HG02870 (cell line): ENCODE results near the gene PRDM16.

Source experiments
- ATAC-seq: cut with Tn5 transposase; IDR thresholded peaks from one replicate; pipeline ENCODE4 v1.9.1; 2021; ENCODE audit warnings: mild to moderate bottlenecking, moderate library complexity; ENCODE audit not compliant: unreplicated experiment

PRDM16 gene

DNA sequence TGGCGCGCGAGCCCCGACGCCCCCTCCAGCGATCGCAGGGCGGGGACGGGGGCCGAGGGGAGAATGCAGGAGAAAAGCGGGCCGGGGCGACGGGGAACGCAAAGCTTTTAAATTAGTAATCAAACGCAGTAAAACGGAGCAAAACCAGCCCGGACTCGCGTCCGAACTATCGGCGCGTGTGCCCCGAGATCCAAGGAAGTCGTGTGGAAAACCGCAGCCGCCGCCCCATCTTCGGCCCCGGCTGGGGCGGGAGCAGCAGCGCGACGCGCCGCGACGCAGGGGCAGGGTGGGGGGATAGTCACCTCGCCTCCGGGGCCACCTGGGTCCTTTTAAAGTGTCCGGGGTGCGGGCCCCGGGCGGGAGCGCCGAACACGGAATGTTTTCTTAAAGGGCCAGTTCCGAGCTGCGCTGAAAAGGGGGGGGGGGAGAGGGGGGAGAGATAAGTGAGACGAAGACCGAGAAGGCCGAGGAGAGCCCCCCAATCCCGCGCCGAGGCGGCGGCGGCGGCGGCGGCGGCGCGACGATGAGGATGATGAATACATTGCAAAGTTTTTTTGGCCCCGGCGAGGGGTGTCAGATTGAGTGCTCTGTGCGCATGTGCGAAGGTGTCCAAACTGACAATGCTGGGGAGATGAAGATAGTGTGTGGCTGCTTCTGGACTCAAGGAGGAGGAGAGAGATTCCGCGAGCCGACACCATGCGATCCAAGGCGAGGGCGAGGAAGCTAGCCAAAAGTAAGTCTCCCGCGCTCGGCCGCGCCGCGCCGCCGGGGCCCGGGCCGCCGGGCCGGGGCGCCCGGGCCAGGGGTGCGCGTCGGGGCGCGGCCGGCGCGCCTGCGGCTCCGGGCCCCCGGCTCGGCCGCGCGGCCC lies at the start of gene PRDM16:
PRDM16 (plus strand) TSS at position 640 of the 868 bp plus-strand sequence; CDS start at position 697, 57 bp downstream.
- no peak for ATAC-seq

DNA sequence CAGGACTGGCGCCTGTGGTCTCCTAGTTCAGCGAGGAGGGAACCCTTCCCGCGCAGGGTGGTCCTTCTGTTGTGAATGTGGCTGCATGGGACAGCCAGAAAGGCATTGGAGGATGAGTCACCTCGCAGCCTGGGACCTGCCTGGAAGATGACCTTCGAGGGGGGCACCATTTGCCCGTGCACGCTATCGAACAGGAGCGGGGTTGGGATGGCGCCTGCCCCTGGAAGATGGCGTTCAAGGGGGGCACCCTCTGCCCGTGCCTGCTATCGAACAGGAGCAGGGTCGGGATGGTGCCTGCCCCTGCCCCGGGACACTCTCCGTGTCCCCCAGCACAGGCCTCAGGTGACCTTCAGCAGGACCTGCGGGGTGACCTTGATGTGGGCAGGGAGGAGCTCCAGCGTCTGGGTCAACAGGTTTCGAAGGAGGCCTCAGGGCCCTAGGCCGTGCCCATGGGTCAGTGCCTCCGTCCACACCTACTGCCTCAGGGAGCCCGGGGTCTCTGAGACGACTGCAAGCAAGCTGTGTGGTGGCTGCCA lies 49.4 kb upstream of the PRDM16 start:
- ATAC-seq: no peak

DNA sequence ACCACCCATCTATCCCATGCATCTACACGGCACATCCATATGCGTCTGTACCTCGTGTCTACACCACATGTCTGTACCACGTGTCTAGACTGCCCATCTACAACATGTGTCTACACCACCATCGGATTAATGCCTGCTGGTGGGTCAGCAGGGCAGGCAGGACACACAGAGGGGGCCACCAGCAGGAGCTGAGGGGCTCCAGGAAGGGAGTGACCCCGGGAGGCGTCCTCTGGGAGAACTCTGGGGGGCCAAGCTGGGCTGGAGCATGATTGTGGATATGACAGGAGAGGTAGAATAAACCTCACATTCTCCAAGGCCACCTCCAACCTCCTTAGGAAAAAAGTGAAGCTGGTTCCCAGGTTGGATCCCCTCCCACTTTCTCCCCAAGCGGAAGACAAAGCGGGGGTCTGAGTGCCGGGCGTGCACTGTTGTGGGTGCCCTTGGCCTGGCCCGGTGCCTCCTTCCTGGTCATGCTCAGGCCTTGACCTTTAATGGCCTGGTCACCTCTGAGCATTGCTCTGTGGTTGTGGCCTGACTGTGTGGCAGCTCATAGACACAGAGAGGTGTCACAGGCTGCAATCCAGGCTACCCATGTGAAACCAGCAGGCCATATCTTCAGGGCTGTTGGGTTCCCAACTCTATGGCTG lies 48.6 kb upstream of the PRDM16 start:
- no peak for ATAC-seq

DNA sequence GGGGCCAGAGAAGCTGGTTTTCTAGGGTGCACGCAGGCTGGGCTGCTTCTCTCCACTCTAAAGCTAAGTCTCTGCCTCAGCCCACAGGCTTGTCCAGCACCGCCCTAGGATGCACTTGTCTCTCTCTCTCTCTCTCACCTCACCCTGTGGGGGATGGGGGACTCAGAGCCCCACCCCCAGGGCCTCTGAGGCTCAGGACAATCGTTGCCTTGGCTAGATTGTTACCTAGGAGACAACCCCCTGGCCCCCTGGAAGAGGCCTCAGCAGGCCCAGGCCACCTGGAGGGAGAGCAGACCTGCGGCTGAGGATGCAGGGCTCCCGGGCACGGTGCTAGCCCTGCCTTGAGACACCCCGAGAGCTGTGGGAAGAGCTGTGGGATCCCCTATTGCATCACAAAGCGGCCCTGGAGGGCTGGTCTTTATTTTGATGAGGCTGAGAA lies 47.8 kb upstream of the PRDM16 start, which contains the start of gene ACTRT2:
ACTRT2 (plus strand) TSS at position 235 of the 439 bp plus-strand sequence. CDS start 220 bp downstream, outside the sequence.
- no peak for ATAC-seq

DNA sequence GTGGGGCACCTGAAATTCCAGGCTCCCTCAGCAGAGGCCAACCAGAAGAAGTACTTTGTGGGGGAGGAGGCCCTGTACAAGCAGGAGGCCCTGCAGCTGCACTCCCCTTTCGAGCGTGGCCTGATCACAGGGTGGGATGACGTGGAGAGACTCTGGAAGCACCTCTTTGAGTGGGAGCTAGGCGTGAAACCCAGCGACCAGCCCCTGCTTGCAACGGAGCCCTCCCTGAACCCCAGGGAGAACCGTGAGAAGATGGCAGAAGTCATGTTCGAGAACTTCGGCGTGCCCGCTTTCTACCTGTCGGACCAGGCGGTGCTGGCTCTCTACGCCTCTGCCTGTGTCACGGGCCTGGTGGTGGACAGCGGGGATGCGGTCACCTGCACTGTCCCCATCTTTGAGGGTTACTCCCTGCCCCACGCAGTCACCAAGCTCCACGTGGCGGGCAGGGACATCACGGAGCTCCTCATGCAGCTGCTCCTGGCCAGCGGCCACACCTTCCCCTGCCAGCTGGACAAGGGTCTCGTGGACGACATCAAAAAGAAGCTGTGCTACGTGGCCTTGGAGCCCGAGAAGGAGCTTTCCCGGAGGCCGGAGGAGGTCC lies 47.1 kb upstream of the PRDM16 start:
- ATAC-seq: no peak

DNA sequence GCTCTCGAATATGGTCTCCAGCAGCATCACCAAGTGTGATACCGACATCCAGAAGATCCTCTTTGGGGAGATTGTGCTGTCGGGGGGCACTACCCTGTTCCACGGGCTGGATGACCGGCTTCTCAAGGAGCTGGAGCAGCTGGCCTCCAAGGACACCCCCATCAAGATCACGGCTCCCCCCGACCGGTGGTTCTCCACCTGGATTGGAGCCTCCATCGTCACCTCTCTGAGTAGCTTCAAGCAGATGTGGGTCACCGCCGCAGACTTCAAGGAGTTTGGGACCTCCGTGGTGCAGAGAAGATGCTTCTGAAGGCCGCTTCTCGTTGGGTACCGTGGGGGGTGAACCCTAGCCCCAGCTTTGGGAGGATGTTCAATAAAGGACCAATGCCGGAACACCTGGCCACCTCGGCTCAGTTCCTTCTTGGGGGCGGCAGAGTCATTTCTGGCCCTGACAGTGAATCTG lies 46.5 kb upstream of the PRDM16 start:
- ATAC-seq: no peak

DNA sequence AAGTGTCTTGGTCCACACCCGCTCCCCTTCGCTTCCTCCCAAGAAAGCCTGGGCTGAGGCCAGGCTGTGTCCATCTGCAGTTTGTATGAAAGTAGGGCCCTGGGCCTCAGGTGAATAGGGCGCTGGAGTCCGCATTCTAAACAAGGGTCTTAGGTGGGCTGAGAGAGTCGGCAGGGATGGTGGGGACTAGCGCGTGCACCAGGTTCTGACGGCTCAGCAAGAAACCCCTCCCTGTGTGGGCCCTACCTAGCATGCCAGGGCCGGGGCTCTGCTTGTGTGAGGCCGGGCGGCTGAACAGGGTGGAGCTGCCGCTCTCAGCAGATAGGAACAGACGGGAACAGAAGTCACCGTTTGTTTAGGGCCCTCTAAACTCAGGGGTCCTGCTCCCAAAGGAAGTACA lies 46.0 kb upstream of the PRDM16 start:
- no peak for ATAC-seq

DNA sequence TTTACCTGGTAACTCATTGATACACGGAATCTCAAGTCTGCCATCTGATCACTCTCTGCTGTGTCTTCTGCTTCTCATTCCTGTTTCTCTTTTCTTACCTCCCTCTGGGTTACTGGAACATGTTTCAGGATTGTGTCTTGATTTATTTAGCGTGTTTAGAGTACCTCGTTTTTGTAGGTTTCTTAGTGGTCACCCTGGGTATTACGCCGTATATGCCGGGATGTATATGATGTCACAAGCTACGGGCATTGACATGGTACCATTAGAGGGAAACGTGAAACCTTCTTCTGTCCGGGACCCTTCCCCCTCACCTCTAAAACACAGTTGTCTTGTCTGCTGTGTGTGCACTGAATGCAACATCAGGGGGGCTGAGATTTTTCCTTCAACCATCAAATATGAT lies 45.0 kb upstream of the PRDM16 start:
- no peak for ATAC-seq

DNA sequence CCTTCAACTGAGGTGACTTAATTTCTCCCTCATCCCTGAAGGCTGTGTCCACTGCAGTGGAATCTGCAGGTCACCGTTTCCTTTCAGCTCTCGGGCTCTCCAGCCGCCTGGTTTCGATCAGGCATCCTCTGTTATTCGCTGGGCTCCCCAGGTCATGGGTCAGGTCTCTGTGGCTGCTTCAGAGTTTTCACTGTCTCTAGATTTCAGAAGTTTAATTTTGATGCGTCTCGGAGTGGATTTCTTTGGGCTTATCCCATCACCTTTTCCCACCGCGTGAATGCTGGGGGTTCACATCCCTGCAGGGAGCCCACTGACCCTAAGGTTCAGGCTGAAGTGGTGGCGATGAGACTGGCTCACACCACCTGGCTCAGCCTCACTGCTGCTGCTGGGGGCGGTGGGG lies 44.4 kb upstream of the PRDM16 start:
- ATAC-seq: no peak

DNA sequence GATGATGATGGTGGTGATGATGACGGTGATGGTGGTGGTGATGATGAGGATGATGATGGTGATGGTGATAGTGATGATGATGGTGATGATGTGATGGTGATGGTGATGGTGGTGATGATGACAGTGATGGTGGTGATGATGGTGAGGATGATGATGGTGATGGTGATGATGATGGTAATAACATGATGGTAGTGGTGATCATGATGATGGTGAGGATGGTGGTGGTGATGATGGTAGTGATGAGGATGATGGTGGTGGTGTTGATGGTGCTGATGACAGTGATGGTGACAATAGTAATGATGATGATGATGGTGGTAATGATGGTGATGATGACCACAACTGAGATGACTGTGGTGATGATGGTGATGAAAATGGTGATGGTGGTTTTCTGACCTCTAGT lies 42.9 kb upstream of the PRDM16 start:
- no peak for ATAC-seq

DNA sequence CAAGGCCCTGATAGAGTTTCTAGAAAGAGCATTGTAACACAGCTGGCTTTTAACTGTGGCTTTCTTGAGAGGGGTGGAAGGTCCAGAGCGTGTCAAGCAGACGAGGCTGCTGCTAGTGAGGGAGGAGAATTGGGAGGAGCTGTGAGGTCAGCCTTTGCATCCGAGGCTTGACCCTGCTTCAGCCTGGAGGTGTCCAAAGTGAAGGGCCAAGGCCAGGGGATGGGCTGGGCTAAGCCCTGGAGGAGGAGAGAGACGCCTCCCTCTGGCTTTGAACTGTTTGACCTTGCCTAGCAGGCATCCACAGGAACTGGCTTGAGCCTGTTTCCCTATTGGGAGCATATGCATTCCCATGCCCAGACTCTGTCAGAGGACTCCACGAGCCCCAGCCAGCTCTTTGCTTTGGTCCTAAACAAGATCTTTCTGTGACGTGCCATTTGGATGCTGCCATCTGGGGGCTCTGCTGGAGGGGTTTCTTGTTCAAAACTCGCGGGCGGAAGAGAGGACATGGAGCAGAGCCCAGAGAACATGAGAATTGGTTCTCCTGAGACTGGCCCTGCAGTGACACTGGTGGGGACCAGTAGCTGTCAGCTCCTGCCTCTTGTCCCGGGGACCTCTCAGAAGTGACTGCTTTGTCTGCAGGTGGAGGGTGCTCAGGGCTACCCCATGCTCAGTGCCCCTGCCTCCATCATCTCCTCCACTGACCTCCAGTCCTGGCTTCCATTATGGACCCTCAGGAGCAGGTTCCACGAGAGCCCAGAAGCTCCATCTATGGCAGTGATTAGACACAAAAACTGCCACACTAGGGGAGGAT lies 42.2 kb upstream of the PRDM16 start:
- ATAC-seq: no peak

DNA sequence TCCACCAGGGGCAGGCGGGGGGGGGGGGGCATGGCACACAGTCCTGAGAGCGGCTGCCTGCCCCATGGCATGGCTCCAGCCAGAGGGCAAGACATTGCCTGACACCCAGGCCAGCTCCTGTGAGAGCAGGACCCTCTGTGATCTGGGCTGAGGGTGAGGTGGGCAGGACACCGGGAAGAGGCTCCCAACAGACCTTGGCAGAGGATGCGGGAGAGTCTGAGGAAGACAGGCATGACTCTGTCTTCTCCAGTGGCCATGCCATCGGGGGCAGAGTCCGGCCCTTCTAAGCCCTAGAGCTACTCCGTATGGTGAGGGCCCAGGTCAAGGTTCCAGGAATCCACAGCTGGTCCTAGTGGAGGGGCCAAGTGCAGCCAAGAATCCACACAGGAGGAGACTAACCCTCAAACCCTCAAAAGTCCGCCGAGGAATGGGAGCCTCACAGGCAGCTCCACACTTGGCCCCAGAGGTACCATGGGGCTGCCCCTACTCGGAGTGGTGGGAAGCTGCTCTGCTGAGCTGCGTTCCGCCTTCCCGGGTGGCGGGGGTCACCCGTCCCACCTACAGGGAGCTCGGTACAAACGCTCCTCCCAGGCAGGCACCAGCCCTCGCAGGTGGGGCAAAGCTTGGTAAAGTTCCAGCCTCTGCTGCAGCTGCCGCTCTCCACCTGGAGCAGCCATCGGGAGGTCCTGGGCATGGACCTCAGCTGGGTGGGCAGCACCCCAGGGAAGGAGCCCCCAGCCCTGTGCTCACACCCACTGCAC lies 41.2 kb upstream of the PRDM16 start:
- ATAC-seq: no peak

DNA sequence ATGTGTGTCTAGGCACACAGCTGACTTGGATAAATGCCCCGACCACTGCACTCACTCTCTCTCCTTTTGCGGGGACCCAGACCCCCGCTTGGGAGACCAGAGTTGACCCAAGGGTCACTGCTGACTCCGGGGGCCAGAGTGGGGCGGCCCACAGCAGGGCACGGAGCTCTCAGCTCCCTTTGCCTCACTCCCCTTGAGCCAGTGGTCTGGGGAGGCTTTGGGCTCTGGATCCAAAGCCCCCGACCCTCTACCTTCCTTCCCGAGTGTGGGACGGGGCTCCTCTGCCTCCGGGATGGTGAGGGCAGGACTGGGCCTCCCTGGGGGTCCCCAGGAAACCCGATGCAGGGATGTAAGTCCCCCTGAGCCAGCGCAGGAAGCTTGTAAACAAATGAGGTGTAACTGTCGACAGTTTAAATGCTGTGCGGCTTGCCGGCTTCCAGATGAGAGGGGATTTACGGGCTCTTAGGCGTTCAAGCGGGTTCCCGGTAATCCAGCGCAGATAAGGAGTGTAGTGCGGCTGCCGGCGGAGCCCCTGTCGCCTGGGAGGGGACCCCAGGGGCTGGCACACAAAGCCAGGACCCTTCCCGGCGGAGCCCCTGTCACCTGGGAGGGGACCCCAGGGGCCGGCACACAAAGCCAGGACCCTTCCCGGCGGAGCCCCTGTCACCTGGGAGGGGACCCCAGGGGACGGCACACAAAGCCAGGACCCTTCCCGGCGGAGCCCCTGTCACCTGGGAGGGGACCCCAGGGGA lies 40.3 kb upstream of the PRDM16 start:
- ATAC-seq: no peak

DNA sequence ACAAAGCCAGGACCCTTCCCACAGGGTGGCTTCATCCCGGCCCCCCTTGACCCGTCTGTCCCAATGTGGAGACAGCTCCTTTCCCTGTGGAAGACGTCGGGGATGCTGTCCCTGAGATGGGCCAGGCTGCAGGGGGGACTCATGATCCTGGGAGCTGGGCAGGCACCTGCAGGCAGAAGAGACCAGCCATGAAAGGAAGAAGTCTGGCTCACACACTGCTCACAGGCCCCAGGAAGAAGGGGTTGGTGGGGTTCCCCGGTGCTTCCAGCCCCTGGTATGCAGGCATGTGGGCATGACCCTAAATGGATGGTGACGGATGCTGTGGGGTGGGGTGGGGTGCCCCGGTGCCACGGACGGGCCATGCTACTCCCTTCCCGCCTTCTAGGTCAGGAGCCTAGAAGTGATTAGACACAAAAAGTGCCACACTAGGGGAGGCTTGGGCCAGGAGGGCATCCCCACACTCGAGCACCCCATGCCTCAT lies 39.5 kb upstream of the PRDM16 start:
- no peak for ATAC-seq

DNA sequence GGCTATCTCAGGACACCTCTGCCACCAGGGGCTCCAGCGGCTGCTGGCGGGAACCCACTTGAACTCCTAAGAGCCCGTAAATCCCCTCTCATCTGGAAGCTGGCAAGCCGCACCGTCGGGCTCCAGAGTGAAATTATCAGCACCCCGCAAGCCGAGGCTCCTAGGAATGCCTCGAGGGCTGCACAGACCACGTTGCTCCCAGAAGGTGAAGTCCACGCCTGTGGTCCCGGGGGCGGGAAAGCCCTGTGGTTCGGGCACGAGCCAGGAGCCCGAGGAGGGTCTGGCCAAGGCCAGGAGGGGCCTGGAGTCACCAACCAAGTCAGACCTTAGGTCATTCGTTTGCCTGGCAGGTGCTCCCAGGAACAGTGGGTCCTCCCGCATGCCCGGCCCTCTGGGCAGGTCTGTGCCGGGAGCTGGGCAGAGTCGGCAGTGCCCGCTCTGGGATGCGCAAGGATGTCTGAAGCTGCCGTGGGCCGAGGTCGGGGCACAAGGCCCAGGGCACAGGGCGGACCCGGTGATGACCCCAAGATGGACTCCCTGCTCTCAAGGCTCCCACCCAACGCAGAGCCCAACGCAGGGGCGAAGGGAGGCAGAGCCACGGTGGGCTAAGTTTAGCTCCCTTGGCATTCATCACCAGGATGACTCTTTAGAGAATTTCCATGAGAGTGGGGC lies 38.9 kb upstream of the PRDM16 start:
- ATAC-seq: no peak

DNA sequence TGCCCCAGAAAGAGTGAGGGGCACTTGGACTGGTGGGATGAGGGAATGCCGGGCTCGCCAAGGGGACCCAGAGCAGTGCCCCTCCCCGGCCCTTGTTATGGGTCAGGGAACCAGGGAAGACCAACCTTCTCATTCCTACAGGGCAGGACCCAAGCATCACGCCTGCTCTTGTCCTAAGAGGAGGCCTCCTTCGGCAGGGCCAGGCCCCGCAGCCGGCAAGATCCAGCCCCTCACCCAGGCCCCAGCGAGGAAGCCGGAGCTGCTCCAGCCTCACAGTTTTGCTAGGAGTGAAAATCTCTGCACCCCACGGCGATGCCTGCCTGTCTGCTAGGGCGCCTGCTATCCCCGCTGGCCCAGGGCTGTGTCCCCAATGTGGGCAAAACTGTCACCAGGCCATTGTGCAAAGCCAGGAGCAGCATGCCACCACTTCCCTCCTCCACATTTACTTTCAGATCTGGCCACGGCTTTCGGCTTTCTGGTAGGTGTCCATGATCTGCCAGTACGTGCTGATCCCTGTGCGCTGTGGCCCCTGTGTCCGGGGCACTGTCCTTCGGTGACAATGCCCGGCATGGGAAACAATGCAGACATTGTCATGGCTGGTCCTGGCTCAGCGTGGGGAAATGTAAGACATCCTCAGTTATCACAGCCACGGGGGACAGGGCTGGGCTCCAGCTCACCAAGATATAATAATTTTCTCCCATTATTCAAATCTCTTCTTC lies 38.2 kb upstream of the PRDM16 start:
- no peak for ATAC-seq

DNA sequence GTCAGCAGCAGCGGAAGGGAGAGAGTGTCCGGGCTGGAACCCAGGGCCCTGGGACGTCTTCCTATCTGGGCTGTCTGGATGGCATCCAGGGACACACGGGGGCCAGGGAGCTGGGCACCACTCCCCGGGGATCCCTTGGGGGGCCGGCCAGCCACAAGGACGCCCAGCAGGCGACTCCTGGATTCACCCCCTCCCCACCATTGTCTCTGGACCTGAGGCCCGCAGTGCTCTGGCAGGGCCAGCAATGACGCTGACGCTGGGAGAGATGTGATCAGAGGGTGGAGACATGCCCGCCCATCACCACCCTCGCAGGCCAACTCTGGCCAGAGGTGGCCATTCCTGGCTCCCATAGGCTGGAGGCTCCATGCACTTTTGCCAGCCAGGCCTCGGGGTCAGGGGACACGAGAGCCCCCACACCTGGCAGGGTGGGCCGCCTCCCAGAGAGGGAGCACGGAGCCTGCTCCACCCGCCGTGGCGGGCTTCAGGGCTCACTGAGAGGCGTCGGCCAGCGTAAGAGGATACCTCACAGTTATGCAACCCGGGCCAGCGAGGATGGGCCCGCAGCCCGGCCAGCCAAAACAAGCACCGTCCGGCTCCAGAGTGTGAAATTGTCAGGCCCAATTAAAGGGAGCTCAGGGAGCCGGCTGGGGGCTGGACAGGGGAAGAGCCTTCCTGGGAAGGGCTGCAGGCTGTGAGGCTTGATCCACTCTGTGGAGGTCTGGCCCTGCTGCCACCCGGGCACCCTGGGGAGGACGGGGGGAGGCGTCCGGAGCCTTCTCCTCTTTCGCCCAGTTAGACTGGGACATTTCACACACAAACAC lies 37.4 kb upstream of the PRDM16 start:
- ATAC-seq: no peak
